Heart left ventricle (tissue), 13 donors: ENCODE data around the gene POLE3.

Experiments
- POLR2A ChIP-seq, 2 donors: fragments of 450-650 bp; IDR thresholded peaks; one replicate each; pipeline ENCODE4 v1.6.1; 2017; ENCODE audit warnings: antibody characterized with exemption in 2 of 2, mild to moderate bottlenecking in 2 of 2, moderate library complexity in 2 of 2
- TF ChIP-seq, protein P1 (sequence below), 12 donors: fragments of 200-600 bp; sonication (generic) in 4 of 12; IDR thresholded peaks; one replicate each; pipeline versions ENCODE4 v1.5.0 to v1.8.0; 2018 to 2022; ENCODE audit warnings: antibody characterized with exemption in 12 of 12, mild to moderate bottlenecking in 5 of 12
- donor health status: ischemic (EF 13 %, LVEDD 7.1; RV severe dilation, severe dysfunction).
- donor health status: DM: no; HTN: yes; CAD: no.
- donor health status: DM: no; HTN: no; CAD: no.
- donor health status: ischemic (EF 25% LVEDD 6.9; RV normal size, moderate dysfunction).
- donor health status: ischemic (EF 25% LVEDD 5.7; RV mildly dilated, moderate dysfunction).
- donor health status: ischemic (EF 35%, LVEDD 5.7; RV mildly dilated, moderate dysfunction).
- donor health status: nonischemic (EF 11% LVEDD 7.7; RV severe dilation, severe dysfunction).
- donor health status: DM: yes; HTN: yes; CAD: no.
- donor health status: PGD.
- donor health status: ischemic (EF 29% LVEDD 5.4; RV normal size, mild dysfunction).
- donor health status: nonischemic (EF 23%, LVEDD 6.1; RV moderate dilation, normal function).

DNA sequence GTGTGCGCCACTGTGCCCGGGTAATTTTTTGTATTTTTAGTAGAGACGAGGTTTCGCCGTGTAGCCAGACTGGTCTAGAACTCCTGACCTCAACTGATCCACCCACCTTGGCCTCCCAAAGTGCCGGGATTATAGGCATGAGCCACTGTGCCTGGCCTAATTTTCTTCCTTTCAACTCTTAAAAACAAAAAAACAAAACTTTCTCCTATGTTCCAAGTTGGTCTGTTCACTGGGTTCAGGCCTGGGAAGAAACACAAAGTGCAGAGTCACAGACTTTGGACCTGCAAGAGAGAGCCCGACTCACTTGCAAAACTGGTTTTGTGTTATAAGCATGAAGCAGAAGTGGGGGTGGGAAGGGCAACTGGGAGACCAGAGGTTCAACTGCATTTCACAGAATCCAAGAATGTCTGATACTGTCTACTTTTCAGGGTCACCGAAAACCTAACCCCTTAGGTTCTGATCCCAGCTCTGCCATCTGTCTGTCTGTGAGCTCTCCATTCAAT lies 28.5 kb downstream of the POLE3 start:
- TF ChIP-seq, protein P1, sequence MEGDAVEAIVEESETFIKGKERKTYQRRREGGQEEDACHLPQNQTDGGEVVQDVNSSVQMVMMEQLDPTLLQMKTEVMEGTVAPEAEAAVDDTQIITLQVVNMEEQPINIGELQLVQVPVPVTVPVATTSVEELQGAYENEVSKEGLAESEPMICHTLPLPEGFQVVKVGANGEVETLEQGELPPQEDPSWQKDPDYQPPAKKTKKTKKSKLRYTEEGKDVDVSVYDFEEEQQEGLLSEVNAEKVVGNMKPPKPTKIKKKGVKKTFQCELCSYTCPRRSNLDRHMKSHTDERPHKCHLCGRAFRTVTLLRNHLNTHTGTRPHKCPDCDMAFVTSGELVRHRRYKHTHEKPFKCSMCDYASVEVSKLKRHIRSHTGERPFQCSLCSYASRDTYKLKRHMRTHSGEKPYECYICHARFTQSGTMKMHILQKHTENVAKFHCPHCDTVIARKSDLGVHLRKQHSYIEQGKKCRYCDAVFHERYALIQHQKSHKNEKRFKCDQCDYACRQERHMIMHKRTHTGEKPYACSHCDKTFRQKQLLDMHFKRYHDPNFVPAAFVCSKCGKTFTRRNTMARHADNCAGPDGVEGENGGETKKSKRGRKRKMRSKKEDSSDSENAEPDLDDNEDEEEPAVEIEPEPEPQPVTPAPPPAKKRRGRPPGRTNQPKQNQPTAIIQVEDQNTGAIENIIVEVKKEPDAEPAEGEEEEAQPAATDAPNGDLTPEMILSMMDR (IDR thresholded peaks at IDR 0.05): no peak
- TF ChIP-seq POLR2A (IDR thresholded peaks at IDR 0.05): no peak
